G401.6 (cell line): ENCODE measurements around the gene BTBD3.

Source experiments
- FAIRE-seq: peaks from 2 replicates; lab custom pipeline; 2012; peaks lifted over from hg19 to GRCh38; lab: Jason Lieb, UNC

The BTBD3 gene

DNA sequence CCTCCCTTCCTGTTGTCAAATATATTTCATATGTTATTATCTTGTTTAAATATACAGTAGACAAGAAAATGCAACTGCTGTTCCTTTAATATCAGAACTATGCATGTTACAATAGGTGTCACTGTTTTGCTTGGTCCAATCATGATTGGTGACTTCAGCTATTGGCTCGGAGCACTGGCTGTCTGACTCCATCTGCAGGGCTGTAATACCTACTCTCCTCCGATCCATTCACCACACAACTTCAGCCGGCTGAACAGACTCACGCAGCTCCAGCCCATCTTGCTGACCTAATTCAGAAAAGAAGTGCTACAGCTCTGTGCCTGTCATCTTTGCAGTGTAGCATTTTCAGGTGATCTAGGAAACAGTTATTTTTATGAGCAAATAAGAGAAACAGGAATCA is at the start of gene BTBD3:
Gene BTBD3, plus strand, starts transcription at position 231 of the 400 bp plus-strand sequence. CDS start 383 bp downstream, outside the sequence.
- FAIRE-seq: no peak

DNA sequence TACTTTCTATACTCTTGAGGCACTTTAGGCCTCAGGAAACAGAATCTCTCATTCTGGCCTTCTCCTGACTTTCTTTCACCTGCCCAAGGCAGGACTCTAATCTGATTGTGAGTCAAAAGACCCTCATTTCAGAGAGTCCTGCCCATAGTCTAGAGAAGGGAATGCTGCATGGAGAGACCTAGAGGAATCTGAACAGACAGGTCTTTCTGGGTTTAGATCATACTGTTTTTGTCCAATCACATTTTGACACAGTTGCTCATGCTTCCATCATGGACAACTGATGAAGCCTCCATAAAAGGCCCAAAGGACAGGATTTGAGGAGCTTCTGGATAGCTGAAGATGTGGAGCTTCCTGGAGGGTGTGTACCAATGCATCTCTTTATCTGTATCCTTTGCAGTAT is 48.1 kb upstream of the BTBD3 start:
- FAIRE-seq: no peak

DNA sequence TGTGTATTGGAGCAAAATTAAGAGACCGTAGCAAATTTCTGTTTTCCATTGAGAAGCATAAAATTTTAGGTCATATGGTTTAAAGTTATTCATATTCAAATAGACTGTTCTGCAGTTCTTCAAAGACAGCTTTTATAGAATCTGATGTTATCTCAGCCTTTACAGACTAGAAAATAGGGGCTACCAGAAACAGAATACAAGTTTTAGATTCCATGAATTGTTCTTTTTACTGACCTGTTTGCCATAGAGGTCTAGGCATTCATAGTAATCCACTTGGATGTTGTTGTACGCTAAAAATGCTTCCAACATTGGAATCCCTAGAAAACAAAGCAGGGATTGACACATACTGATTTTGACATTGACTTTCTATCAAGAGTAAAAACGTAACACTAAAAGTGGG is 47.3 kb upstream of the BTBD3 start:
- no peak for FAIRE-seq

DNA sequence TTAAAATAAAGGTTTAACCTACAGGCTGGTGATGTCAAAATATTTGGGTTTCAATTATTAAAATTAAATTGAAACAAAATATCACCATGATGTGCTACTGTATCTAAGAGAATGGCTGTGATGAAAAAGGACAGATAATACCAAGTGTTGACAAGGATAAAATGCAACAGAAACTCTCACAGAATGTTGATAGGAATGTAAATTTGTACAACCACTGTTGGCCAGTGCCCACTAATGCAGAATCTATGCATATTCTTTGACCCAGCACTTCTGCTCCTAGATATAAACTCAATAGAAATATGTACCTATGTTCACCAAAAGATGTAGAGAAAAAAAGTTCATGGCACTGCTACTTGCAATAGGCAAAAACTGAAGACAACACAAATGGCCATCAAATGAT is 41.1 kb upstream of the BTBD3 start:
- no peak for FAIRE-seq

DNA sequence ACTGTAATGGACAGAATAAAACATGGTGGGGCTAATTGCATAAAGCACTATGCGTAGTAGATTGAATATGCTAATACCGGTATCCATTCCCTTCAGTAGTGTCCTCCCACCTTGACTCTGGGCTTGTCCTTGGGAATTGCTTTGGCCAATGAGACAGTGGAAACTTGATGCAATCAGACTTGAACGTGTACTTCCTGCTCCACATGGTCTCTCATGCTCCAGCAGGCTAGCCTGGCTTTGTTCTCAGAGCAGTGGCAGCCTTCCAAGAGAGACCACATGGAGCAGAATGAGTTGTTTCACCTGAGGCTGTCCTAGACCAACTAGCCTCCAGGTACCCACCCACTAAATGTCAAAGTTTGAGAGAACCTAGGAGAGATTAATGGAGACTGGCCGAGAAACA is 37.0 kb upstream of the BTBD3 start:
- no peak for FAIRE-seq

DNA sequence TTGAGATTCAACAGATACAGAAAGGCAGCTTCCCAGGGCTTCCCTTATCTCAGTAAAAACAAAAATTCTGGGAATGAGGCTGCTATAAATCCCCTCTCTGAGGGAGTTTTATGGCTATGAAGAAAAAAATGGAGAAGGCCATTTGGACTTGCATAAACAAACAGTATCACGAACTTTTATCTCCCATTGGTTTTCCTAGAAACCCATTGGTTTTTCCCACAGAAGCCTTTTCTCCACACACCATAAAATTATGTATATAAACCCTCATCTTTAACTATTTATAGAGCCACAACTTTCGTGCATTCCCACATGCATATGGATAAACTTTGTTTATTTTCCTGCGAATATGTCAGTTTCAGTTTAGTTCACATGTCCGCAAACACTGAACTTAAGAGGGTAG is 36.2 kb upstream of the BTBD3 start:
- no peak for FAIRE-seq

DNA sequence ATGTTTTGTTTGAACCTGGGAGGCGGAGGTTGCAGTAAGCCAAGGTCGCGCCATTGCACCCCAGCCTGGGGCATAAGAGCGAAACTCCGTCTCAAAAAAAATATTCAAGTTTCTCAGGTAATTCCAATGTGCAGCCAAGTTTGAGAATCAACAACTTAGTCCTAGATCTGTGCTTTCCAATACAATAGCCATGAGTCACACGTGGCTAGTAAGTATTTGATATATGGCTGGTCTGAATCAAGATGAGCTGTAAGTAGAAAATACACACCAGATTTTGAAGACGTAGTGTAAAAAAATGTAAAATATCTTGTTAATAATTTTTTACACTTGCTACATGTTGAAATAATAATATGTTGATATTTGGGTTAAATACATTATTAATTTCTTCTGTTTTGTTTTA is 35.0 kb upstream of the BTBD3 start:
- no peak for FAIRE-seq

DNA sequence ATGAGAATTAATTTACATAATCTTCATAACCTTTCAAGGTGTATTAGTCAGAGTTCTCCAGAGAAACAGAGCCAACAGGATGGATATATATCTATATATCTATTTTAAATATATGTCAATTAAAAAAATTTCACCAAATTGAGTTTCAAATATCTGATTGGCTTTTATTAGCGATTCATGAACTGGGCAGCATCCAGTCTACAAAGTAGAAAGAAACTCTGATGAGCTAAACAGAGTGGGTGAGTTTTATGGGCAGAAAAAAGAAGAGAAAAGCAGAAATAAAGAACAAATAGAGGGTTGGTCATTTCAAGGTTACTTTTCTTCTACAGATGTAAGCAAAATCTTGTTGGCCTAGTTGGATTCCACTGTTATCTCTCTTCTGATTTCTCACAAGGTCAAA is 29.0 kb upstream of the BTBD3 start:
- no peak for FAIRE-seq

DNA sequence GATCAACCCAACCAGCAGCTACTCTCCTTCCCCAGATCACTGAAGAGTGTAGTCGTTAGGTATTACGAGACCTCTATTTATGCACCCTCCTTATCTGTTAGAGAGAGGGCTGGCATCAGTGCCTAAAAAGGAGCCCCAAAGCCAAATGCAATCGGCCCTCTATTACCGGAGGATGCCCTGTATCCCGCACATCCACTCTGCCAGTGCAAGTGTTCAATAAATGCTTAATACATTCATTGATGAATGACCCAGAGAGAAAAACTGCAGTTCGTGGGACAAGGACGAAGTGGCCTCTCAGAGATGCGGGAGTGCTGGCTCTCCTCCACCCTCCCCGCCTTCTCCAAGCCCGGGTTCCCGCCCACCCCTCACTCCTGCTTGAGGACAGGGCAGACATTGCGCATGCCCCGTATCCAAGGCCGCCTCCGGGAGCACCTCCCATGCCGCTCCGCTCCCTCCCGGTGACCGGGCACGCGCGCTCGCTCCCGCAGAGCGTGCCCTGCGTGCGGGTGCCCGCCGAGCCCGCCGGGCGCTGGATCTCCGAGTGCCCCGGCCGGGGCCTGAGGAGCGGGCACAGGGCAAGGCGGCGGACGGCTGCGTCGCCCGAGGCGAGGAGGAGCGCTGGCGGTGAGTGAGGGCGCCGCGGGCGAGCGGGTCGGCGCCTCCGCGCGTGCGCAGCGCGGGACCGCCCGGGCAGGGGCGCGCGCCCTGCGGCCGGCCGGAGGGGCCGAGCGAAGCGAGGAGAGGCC is 27.2 kb upstream of the BTBD3 start:
- no peak for FAIRE-seq

DNA sequence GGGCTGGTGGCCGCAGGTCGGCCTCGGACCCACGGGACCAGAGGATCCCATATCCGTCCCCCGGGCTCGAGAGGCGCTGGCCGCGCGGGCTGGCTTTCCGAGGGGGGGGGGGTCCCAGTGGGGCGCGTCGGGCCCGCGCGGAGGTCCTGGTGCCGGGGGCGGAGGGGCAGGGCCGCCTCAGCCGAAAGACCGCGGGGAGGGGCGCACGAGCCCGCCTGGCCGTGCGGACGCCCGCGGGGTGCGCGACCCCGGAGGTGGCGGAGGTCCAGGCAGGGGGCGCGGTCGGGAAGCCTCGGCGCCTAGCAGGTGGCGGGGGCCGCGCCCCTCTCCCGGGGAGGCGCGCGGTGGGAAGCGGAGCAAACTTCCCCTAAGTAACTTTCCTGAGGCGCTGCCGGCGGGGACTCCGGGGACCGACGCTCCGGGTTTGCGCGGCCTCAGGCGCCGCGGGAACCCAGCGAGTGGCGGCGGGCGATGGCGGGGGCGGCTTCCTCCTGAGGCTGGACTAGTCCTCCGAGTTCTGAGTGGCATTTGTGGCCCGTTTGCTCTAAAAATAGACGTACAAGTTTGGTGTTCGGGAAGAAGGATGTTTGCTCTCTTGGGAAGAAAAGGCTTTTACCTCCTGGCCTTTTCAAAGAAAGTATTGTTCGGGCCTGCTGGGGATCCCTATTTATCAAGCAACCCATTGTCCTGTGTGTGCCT is 26.5 kb upstream of the BTBD3 start:
- FAIRE-seq: no peak

DNA sequence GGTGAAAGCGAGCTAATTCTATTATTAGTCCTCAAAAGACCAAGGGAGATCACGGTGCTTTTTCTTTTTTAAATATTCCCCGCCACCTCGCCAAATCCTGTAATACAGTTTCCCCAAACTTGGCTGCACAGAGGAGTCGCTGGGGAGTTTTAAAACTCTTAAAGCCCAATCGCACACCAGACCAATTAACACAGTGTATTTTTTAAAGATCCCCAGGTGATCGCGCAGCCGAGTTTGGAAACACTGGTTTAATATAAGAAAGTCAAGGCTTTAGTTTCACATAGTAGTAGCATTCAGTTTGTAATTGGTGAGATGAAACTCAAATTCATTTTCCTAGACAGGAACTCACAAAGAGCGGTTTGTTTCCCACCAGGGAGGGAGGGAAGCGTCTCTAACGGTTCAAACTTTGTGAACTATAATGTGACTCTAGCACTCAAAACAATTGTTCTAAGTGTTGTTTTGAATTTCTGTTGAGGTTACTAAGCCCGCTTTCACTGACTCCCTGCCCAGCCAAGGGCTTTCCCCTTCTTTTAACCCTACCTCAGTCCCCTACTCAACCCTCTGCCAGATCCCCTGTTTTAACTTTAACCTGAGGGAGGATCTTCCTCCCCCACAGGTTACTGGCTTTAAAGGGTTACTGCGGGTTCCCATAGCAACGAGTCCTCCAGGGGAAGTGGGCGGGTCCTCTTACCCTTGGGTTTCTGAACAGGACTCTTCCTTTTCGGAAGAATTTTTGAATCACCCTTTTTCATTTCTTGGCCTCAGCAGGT is 25.7 kb upstream of the BTBD3 start:
- FAIRE-seq: peak; percentile 36

DNA sequence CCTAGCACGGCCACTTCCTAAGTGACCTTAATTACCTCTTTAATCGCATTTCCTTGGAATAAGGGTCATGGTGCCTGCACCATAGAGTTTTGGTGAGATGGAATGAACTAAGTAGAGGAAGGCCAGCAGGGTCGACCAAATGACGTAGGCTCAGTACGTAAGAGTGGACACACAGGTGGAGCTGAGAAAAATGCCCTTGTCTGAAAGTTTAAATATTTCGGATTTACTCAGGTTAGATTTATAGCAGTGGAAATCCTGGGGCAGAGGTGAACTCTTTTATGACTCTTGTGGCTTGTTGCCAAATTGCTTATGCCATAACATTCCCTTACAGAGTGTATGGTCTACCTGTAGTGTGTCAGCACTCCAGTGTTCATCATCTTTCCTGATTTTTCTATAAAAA is 23.6 kb upstream of the BTBD3 start:
- no peak for FAIRE-seq

DNA sequence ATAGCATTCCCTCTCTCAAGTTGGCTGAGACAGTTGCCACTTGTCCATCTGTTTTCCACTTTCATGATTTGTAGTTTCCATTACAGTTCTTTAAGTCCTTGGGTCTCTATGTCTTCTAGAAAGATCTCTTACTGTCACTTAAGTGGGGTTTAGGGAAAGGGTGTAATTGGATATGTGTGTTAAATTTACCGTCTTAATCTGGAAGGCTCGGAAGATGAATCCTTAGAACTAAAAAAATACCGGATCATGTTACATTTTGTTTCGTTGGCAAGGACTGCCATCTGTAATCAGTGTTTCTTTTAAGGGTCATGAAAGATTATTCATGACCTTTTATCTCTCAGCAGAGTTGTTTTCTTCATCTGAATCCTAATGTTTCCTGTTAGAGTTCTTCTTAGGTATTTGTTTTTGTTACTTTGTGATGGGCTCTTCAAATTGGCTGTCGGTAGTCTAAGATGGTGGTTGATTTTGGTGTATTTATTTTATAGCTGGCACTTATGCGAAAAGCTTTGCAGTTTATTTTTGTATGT is 21.8 kb upstream of the BTBD3 start:
- FAIRE-seq: no peak

DNA sequence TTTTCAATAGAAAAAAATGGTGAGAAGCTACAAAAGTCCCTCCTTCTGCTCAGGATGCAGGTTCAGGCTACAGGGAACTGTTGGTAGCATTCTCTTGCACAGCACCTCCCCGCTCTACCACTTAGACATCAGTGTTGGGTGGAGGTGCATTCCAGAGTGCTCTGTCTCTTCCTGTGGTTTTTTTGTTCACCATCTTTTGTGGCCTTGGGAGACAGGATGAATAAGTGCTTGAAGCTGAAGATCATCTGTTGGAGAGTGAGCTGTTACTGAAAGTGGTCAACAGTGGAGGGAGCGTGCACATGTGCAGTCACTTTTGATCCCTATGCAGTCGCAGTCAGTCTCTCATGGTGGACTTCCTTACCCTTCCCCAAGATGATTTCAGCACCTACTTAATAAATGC is 16.6 kb upstream of the BTBD3 start:
- FAIRE-seq: no peak

DNA sequence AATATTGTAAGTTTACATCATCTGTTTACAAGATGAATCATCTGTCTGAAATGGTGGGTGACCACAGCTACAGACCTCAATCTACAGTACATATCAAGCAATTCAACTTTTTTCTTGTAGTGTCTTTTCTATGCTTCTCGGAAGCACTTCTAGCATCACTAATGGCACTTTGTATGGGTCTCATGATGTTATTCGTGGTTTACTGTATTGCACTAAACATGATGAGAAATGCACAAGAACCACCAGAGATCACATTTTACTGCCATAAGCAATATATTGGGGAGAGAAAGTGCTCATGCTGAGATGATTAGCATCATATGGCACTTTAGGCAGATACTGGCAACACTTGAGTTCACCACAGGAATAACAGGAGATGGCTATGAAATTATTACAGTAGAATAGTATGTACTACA is 15.4 kb upstream of the BTBD3 start:
- no peak for FAIRE-seq

DNA sequence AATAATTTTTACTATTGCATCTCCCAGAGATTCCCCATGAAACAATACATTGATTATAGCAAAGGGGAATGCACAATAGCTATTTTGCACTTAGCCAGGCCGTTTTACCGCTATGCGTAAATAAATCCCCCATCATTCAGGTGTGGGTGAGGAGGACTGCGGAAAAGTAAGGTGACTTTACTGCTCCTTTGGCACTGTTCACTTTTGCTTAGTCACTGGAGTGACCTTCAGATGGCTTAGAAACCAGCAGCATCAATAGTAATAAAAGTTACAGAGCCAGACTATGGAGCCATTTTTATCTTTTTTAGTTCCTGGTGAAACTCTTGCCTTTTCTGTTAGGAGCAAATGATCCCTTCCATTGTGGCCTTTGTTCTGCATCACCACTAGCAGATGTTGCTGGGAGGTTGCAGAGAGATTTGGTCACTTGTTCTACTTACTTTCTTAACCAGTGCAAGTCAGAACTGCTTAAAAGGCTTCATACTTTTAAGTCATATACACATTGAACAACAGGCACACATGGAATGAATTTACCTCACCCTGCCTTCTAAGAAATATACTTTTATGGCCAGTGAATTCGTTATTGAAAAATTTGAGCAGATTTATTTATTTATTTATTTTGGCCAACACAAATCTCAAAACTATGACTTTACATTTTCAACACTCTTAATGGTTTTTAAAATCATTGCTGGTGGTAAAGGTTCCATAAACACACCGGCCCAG is 12.1 kb upstream of the BTBD3 start:
- no peak for FAIRE-seq

DNA sequence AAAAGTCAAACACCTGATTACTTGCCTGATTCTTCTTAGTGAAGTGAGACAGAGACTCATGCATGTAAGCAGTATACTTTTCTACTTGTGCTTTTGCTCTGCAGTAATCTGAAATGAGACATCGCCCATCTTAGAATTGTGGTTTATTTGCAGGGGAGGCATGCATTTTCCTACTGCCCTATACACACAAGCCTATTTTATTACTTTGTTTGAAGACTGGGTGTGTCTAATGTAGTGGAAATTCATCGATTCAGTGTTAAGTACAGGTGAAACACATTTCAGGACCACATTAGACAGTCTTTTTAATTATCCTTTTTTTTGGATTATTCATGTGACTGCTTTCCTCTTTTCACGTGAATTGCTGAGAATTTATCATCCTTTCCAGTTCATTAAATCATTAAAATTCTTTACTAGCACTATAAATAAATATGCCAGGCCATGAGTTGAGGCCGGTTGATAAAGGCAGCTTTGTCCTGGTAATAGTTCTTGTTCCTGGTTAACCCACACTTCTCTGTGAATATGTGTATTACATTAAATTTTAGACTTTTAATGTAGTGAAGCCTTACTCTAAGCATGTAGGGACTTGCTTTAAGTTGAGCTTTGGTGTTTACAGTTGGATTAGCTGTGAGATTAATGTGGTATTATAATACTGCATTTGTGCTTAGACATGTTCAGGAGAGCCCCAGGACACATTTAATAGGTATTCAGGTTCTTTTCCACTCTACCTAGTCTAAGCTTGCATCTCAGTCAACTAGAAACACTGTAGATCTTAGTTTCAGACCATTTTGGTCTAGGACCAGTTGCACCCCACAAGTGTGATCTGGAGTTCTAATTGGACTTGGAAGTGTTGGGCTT is 10.8 kb upstream of the BTBD3 start:
- FAIRE-seq: no peak

DNA sequence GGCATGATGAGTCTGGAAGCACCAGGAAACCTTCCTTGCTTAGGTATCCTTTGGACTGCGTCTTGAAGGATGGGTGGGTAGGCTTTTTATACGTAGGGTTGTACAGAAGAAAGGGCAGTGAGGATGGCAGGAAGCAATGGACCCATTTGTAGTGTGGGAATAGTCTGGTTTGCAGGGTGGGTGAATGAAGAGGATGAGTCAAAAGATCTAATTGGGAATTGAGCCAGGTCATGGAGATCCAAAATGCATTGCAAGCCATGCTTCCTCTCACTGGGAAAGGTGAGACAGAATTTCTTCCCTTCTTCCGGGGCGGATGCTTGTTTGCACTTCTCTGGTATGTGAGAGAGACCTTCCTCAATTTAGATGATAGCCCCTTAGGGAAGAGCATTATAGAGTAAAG is 10.1 kb upstream of the BTBD3 start:
- FAIRE-seq: no peak

DNA sequence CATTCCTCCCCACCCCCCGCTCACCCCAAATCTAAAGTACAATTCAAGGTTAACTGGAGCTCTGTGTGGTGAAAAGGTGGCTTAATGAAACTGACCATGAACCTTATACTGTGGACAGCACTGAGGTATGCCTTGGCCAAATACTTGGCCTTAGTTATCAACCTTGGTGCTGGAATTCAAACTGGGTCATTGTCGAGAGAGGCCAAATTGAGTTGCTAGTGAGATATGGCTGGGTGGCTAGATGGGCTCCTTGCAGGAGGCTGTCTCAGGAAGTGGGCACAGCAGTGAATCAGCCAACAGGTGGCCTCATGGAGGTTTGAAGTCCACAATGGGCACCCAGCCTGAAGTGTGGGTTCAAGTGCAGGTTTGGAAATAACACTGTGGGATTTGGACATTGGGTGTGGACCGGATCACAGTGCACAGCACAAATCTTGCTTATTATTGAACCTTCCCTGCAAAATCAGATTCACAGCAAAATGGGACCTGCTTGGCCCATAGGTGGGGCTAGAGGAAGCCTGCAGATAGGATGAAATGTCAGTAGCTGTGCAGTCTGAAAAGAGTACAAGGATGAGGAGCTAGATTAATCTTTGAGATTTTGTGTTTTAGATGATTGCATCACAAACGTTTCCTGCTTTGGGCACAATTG is 5.6 kb upstream of the BTBD3 start:
- no peak for FAIRE-seq

DNA sequence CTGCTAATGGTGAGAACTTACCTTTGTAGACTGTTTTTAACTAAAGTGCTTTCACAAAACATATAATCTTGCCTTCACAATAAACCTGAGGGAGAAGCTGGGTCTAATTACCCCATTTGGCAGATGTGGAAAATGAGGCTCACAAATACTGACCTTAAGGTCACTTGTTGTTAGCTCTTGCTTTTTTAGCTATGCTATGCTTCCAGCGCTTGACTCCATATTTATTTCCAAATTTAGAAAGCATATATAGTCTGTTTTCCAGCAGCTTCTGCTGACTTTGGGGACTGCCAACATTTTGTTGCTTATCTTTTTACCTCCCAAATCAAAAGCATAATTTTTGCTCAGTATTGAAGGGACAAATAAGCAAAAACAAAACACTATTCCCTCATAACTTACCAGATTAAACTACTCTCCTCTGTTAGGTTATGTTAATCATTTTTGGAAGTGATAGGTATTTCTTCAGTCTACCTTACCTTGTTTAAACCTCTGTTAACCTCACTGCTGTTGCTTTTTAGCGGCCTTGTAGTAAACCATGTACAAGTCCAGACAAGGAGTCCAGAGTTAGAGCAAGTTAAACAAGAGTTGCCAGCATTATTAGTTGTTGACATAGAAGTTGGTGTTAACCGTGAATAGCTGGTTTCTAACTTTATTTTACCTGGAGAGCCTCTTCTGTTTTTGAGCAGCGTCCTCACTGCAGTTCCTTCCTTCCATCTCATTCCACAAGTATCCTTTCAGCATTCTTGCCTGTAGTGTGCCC is 4.9 kb upstream of the BTBD3 start:
- FAIRE-seq: no peak
